ENCODE data around the gene NID1.
"Not testable (repeated sequence)": the region's sequence is repeated elsewhere in the genome, so short reads cannot be mapped to it uniquely, and the experiment has no call there.

DNA sequence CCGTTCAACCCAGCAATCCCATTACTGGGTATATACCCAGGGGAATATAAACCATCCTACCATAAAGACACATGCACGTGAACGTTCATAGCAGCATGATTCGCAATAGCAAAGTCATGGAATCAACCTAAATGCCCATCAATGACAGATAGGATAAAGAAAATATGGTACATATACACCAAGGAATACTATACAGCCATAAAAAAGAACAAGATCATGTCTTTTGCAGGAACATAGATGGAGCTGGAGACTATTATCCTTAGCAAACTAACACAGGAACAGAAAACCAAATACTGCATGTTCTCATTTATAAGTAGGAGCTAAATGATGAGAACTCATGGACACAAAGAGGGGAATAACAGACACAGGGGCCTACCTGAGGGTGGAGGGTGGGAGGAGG is 13.2 kb upstream of the NID1 start:
- not testable (repeated sequence) for TF ChIP-seq POLR2A (IDR thresholded peaks at IDR 0.05)
- TF ChIP-seq, protein P1, sequence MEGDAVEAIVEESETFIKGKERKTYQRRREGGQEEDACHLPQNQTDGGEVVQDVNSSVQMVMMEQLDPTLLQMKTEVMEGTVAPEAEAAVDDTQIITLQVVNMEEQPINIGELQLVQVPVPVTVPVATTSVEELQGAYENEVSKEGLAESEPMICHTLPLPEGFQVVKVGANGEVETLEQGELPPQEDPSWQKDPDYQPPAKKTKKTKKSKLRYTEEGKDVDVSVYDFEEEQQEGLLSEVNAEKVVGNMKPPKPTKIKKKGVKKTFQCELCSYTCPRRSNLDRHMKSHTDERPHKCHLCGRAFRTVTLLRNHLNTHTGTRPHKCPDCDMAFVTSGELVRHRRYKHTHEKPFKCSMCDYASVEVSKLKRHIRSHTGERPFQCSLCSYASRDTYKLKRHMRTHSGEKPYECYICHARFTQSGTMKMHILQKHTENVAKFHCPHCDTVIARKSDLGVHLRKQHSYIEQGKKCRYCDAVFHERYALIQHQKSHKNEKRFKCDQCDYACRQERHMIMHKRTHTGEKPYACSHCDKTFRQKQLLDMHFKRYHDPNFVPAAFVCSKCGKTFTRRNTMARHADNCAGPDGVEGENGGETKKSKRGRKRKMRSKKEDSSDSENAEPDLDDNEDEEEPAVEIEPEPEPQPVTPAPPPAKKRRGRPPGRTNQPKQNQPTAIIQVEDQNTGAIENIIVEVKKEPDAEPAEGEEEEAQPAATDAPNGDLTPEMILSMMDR (IDR thresholded peaks at IDR 0.05): not testable (repeated sequence)
